Measurements from ENCODE around the gene YKT6.

Gene YKT6

GRCh38 chr7:44257213-44257612, 56.4 kb downstream of the YKT6 start:
- Histone ChIP-seq H3K27me3 (ENCODE audit: control insufficient read depth in 5 of 5, insufficient read depth in 4 of 5, low read length in 5 of 5) (peaks cover 0 to 7% (median under 1%) of the 10 kb centered on the region in 5 donors), H3K36me3 (ENCODE audit: control insufficient read depth in 5 of 5, insufficient read depth in 5 of 5, low read length in 5 of 5) (no peaks in the 10 kb centered on the region), H3K4me3 (ENCODE audit: low read depth in 1 of 5, low read length in 5 of 5) (no peak overlapping the region), H3K9me3 (ENCODE audit: control insufficient read depth in 5 of 5, low read length in 5 of 5) (no peaks in the 10 kb centered on the region), H3K4me1 (ENCODE audit: control insufficient read depth in 5 of 5, insufficient read depth in 5 of 5, low read length in 5 of 5) (peaks cover 9 to 31% (median 26%) of the 10 kb centered on the region in 5 donors), H3K9ac (ENCODE audit: low read length in 5 of 5) (peak overlapping the region in 1 of 5 donors; percentile 33), H3K27ac (ENCODE audit: low read depth, low read length) (no peak overlapping the region)

- Histone ChIP-seq H3K4me1 (ENCODE audit: control insufficient read depth in 5 of 5, insufficient read depth in 5 of 5, low read length in 5 of 5) (peaks cover 9 to 31% (median 26%) of the 10 kb centered on the region in 5 donors), H3K4me3 (ENCODE audit: low read depth in 1 of 5, low read length in 5 of 5) (peak overlapping the region in 2 of 5 donors; percentile 17 to 41), H3K27me3 (ENCODE audit: control insufficient read depth in 5 of 5, insufficient read depth in 4 of 5, low read length in 5 of 5) (peaks cover 0 to 7% (median 4%) of the 10 kb centered on the region in 5 donors), H3K9ac (ENCODE audit: low read length in 5 of 5) (peak overlapping the region in 1 of 5 donors; percentile 33), H3K27ac (ENCODE audit: low read depth, low read length) (no peak overlapping the region), H3K36me3 (ENCODE audit: control insufficient read depth in 5 of 5, insufficient read depth in 5 of 5, low read length in 5 of 5) (no peaks in the 10 kb centered on the region), H3K9me3 (ENCODE audit: control insufficient read depth in 5 of 5, low read length in 5 of 5) (no peaks in the 10 kb centered on the region)
Observed at GRCh38 chr7:44257618-44258422, 57.0 kb downstream of the YKT6 start.

GRCh38 chr7:44258423-44258760, 57.6 kb downstream of the YKT6 start:
- H3K4me3 ChIP-seq (ENCODE audit: low read depth in 1 of 5, low read length in 5 of 5): peak overlapping the region in 1 of 5 donors; percentile 41
- no peaks in the 10 kb centered on the region for H3K9me3 ChIP-seq (ENCODE audit: control insufficient read depth in 5 of 5, low read length in 5 of 5)
- peaks cover 9 to 31% (median 26%) of the 10 kb centered on the region in 5 donors for H3K4me1 ChIP-seq (ENCODE audit: control insufficient read depth in 5 of 5, insufficient read depth in 5 of 5, low read length in 5 of 5)
- no peak overlapping the region for H3K27ac ChIP-seq (ENCODE audit: low read depth, low read length)
- H3K9ac ChIP-seq (ENCODE audit: low read length in 5 of 5): no peak overlapping the region
- H3K36me3 ChIP-seq (ENCODE audit: control insufficient read depth in 5 of 5, insufficient read depth in 5 of 5, low read length in 5 of 5): no peaks in the 10 kb centered on the region
- peaks cover 0 to 9% (median 7%) of the 10 kb centered on the region in 5 donors for H3K27me3 ChIP-seq (ENCODE audit: control insufficient read depth in 5 of 5, insufficient read depth in 4 of 5, low read length in 5 of 5)

GRCh38 chr7:44258865-44259546, 58.2 kb downstream of the YKT6 start:
- Histone ChIP-seq H3K4me3 (ENCODE audit: low read depth in 1 of 5, low read length in 5 of 5) (no peak overlapping the region), H3K27ac (ENCODE audit: low read depth, low read length) (no peak overlapping the region), H3K4me1 (ENCODE audit: control insufficient read depth in 5 of 5, insufficient read depth in 5 of 5, low read length in 5 of 5) (peaks cover 9 to 31% (median 26%) of the 10 kb centered on the region in 5 donors)

GRCh38 chr7:44259547-44260457, 59.0 kb downstream of the YKT6 start:
- Histone ChIP-seq H3K4me1 (ENCODE audit: control insufficient read depth in 5 of 5, insufficient read depth in 5 of 5, low read length in 5 of 5) (peaks cover 9 to 31% (median 26%) of the 10 kb centered on the region in 5 donors), H3K27me3 (ENCODE audit: control insufficient read depth in 5 of 5, insufficient read depth in 4 of 5, low read length in 5 of 5) (peaks cover 4 to 20% (median 16%) of the 10 kb centered on the region in 5 donors), H3K36me3 (ENCODE audit: control insufficient read depth in 5 of 5, insufficient read depth in 5 of 5, low read length in 5 of 5) (no peaks in the 10 kb centered on the region), H3K9ac (ENCODE audit: low read length in 5 of 5) (no peak overlapping the region), H3K9me3 (ENCODE audit: control insufficient read depth in 5 of 5, low read length in 5 of 5) (no peaks in the 10 kb centered on the region), H3K27ac (ENCODE audit: low read depth, low read length) (no peak overlapping the region), H3K4me3 (ENCODE audit: low read depth in 1 of 5, low read length in 5 of 5) (no peak overlapping the region)

More at GRCh38 chr7:44258865-44259546, 58.2 kb downstream of the YKT6 start:
- Histone ChIP-seq H3K36me3 (ENCODE audit: control insufficient read depth in 5 of 5, insufficient read depth in 5 of 5, low read length in 5 of 5) (no peaks in the 10 kb centered on the region), H3K27me3 (ENCODE audit: control insufficient read depth in 5 of 5, insufficient read depth in 4 of 5, low read length in 5 of 5) (peaks cover 4 to 15% (median 10%) of the 10 kb centered on the region in 5 donors), H3K9me3 (ENCODE audit: control insufficient read depth in 5 of 5, low read length in 5 of 5) (no peaks in the 10 kb centered on the region), H3K9ac (ENCODE audit: low read length in 5 of 5) (no peak overlapping the region)

GRCh38 chr7:44261240-44261639, 60.5 kb downstream of the YKT6 start:
- Histone ChIP-seq H3K27ac (ENCODE audit: low read depth, low read length) (no peak overlapping the region), H3K9me3 (ENCODE audit: control insufficient read depth in 5 of 5, low read length in 5 of 5) (no peaks in the 10 kb centered on the region), H3K9ac (ENCODE audit: low read length in 5 of 5) (no peak overlapping the region), H3K4me1 (ENCODE audit: control insufficient read depth in 5 of 5, insufficient read depth in 5 of 5, low read length in 5 of 5) (peaks cover 9 to 31% (median 26%) of the 10 kb centered on the region in 5 donors), H3K4me3 (ENCODE audit: low read depth in 1 of 5, low read length in 5 of 5) (no peak overlapping the region), H3K27me3 (ENCODE audit: control insufficient read depth in 5 of 5, insufficient read depth in 4 of 5, low read length in 5 of 5) (peaks cover 9 to 24% (median 18%) of the 10 kb centered on the region in 5 donors), H3K36me3 (ENCODE audit: control insufficient read depth in 5 of 5, insufficient read depth in 5 of 5, low read length in 5 of 5) (no peaks in the 10 kb centered on the region)

GRCh38 chr7:44262031-44262430, 61.3 kb downstream of the YKT6 start:
- Histone ChIP-seq H3K27me3 (ENCODE audit: control insufficient read depth in 5 of 5, insufficient read depth in 4 of 5, low read length in 5 of 5) (peaks cover 9 to 31% (median 19%) of the 10 kb centered on the region in 5 donors), H3K36me3 (ENCODE audit: control insufficient read depth in 5 of 5, insufficient read depth in 5 of 5, low read length in 5 of 5) (no peaks in the 10 kb centered on the region), H3K27ac (ENCODE audit: low read depth, low read length) (no peak overlapping the region), H3K9me3 (ENCODE audit: control insufficient read depth in 5 of 5, low read length in 5 of 5) (no peaks in the 10 kb centered on the region), H3K4me3 (ENCODE audit: low read depth in 1 of 5, low read length in 5 of 5) (no peak overlapping the region), H3K4me1 (ENCODE audit: control insufficient read depth in 5 of 5, insufficient read depth in 5 of 5, low read length in 5 of 5) (peaks cover 9 to 31% (median 26%) of the 10 kb centered on the region in 5 donors), H3K9ac (ENCODE audit: low read length in 5 of 5) (no peak overlapping the region)

- Histone ChIP-seq H3K27me3 (ENCODE audit: control insufficient read depth in 5 of 5, insufficient read depth in 4 of 5, low read length in 5 of 5) (peaks cover 9 to 29% (median 21%) of the 10 kb centered on the region in 5 donors), H3K4me3 (ENCODE audit: low read depth in 1 of 5, low read length in 5 of 5) (no peak overlapping the region), H3K9ac (ENCODE audit: low read length in 5 of 5) (no peak overlapping the region), H3K36me3 (ENCODE audit: control insufficient read depth in 5 of 5, insufficient read depth in 5 of 5, low read length in 5 of 5) (no peaks in the 10 kb centered on the region), H3K9me3 (ENCODE audit: control insufficient read depth in 5 of 5, low read length in 5 of 5) (no peaks in the 10 kb centered on the region), H3K4me1 (ENCODE audit: control insufficient read depth in 5 of 5, insufficient read depth in 5 of 5, low read length in 5 of 5) (peaks cover 4 to 16% (median 13%) of the 10 kb centered on the region in 5 donors), H3K27ac (ENCODE audit: low read depth, low read length) (no peak overlapping the region)
Observed at GRCh38 chr7:44263326-44264082, 62.7 kb downstream of the YKT6 start.

Data from subcutaneous abdominal adipose tissue (tissue), 5 donors.